ENCODE results near the gene PIK3C2B.

PIK3C2B gene

DNA sequence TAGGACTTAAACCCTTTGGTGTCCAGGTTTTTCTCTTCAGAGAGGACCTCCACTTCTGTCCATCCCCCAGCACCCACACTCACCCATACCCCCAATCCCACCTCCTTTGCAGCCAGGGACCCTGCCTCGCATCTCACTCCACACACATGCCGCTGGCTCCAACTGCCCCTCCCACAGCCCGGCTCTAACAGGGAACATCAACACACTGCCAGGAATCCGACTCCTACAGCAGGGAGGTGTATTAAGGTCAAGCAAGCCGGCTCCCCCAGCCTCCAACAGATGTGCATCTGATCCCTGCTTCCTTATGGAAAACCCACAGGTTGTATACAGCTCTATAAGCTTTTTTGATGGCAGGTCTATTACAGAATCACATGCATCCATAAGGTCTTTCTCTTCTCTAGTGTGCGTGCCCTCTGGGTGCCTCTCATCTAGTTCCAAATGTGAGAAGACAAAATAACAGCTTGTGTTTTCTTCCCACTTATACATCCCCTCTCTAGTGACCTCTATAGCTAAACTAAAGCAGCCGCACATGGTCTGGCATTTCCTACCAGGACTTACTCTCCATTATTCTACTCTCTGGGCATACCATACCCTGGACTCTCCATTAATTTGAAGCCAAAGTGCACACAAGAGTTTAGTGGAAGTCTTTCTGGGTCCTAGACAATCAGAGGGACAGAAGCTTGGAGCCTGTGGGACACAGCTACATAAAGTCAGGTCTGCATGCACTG, 16.3 kb downstream of the PIK3C2B start:
- peaks cover 25% of the 10 kb centered on the region for H4K20me1 ChIP-seq (ENCODE audit: insufficient read depth, low read length, poor library complexity, severe bottlenecking)
- peak overlapping the region; percentile 46 for H3K9ac ChIP-seq (ENCODE audit: low read depth, low read length, poor library complexity, severe bottlenecking)
- H3K9me2 ChIP-seq (replicated peaks; ENCODE audit: low read depth, low read length) = no peaks in the 10 kb centered on the region
- TF ChIP-seq, protein P1, sequence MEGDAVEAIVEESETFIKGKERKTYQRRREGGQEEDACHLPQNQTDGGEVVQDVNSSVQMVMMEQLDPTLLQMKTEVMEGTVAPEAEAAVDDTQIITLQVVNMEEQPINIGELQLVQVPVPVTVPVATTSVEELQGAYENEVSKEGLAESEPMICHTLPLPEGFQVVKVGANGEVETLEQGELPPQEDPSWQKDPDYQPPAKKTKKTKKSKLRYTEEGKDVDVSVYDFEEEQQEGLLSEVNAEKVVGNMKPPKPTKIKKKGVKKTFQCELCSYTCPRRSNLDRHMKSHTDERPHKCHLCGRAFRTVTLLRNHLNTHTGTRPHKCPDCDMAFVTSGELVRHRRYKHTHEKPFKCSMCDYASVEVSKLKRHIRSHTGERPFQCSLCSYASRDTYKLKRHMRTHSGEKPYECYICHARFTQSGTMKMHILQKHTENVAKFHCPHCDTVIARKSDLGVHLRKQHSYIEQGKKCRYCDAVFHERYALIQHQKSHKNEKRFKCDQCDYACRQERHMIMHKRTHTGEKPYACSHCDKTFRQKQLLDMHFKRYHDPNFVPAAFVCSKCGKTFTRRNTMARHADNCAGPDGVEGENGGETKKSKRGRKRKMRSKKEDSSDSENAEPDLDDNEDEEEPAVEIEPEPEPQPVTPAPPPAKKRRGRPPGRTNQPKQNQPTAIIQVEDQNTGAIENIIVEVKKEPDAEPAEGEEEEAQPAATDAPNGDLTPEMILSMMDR (conservative IDR thresholded peaks at IDR 0.05; ENCODE audit: low read length) = peak; percentile 56
- TF ChIP-seq EZH2phosphoT487 (IDR thresholded peaks at IDR 0.05; ENCODE audit: borderline replicate concordance) = no peak
- peaks cover 95% of the 10 kb centered on the region for H3K79me2 ChIP-seq (ENCODE audit: insufficient read depth, low read length)
- peaks cover 67% of the 10 kb centered on the region for H3K4me1 ChIP-seq (ENCODE audit: insufficient read depth, low read length, poor library complexity, severe bottlenecking)
- H3K4me3 ChIP-seq (ENCODE audit: low read length, poor library complexity, severe bottlenecking) = no peak overlapping the region
- H3K4me2 ChIP-seq (ENCODE audit: low read depth, low read length, poor library complexity, severe bottlenecking) = peak overlapping the region; percentile 18
- H3F3A ChIP-seq (ENCODE audit: low read depth) = no peaks in the 10 kb centered on the region
- no peak overlapping the region for H2AFZ ChIP-seq (ENCODE audit: low read length)
- no peaks in the 10 kb centered on the region for H3K27me3 ChIP-seq (ENCODE audit: insufficient read depth, low read length, poor library complexity, severe bottlenecking)
- no peaks in the 10 kb centered on the region for H3K36me3 ChIP-seq (ENCODE audit: insufficient read depth, low read length)
- H3K9me3 ChIP-seq (ENCODE audit: insufficient read depth, low read depth, low read length) = no peaks in the 10 kb centered on the region

DNA sequence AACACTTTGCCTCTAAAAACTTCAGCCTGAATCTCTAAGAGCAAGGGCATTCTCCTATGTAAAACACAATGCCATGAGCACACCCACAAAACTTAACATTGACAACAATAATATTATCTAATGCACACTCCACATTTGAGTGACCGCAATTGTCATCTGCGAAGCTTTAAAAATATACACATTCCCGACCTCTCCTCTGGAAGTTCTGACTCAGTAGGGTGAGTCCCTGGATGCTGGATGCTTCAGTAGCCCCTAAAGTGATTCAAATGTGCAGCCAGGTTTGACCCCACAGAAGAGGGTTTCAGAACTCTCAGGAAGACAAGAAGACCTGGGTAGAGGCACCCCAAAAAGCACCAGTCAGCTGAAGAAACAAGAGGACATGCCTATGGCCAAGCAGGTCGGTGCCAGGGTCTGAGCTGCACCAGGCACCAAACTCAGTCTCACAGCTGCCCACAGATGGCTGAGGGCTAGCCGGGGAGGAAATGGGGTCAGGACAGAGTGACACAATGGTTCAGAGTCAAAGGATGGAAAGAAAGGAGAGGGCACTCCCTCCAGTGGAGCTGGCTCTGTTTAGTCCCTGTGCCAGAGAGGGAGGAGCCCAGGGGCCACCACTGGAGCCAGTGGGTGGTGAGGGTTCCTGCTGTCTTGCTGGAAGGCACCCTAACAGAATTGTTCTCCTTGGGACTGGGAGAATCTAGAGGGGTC, 17.4 kb downstream of the PIK3C2B start:
- no peaks in the 10 kb centered on the region for H3K9me2 ChIP-seq (replicated peaks; ENCODE audit: low read depth, low read length)
- H3K4me1 ChIP-seq (ENCODE audit: insufficient read depth, low read length, poor library complexity, severe bottlenecking) = peaks cover 67% of the 10 kb centered on the region
- no peak overlapping the region for H3K4me3 ChIP-seq (ENCODE audit: low read length, poor library complexity, severe bottlenecking)
- H3K9ac ChIP-seq (ENCODE audit: low read depth, low read length, poor library complexity, severe bottlenecking) = peak overlapping the region; percentile 46
- no peaks in the 10 kb centered on the region for H3K27me3 ChIP-seq (ENCODE audit: insufficient read depth, low read length, poor library complexity, severe bottlenecking)
- H2AFZ ChIP-seq (ENCODE audit: low read length) = no peak overlapping the region
- no peaks in the 10 kb centered on the region for H3K9me3 ChIP-seq (ENCODE audit: insufficient read depth, low read depth, low read length)
- no peaks in the 10 kb centered on the region for H3K36me3 ChIP-seq (ENCODE audit: insufficient read depth, low read length)
- H3F3A ChIP-seq (ENCODE audit: low read depth) = no peaks in the 10 kb centered on the region
- TF ChIP-seq EZH2phosphoT487 (IDR thresholded peaks at IDR 0.05; ENCODE audit: borderline replicate concordance) = no peak
- TF ChIP-seq, protein P1 (conservative IDR thresholded peaks at IDR 0.05; ENCODE audit: low read length) = no peak
- peak overlapping the region; percentile 18 for H3K4me2 ChIP-seq (ENCODE audit: low read depth, low read length, poor library complexity, severe bottlenecking)
- H3K79me2 ChIP-seq (ENCODE audit: insufficient read depth, low read length) = peaks cover 92% of the 10 kb centered on the region
- H4K20me1 ChIP-seq (ENCODE audit: insufficient read depth, low read length, poor library complexity, severe bottlenecking) = peaks cover 25% of the 10 kb centered on the region

DNA sequence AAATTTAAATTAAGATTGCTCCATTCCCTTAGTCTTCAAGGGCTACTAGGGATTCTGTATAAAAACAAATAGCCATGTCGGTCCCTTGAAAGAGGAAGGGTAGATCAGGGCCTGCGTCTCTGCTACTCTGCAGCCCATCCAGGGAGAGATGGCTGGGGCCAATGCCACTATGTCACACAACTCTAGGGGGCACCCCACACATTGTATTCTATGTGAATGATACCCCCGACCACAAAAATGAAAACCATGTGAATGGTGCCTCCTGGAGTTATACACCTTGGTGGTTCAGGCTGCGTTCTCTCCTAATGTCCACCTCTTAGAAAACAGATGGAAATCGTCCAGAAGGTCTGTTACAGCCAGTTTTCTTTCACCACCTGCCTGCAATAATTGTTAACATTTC, 18.0 kb downstream of the PIK3C2B start:
- Histone ChIP-seq H2AFZ (ENCODE audit: low read length) (no peak overlapping the region), H3K36me3 (ENCODE audit: insufficient read depth, low read length) (no peaks in the 10 kb centered on the region), H3K9ac (ENCODE audit: low read depth, low read length, poor library complexity, severe bottlenecking) (no peak overlapping the region), H3K4me1 (ENCODE audit: insufficient read depth, low read length, poor library complexity, severe bottlenecking) (peaks cover 60% of the 10 kb centered on the region), H4K20me1 (ENCODE audit: insufficient read depth, low read length, poor library complexity, severe bottlenecking) (peaks cover 23% of the 10 kb centered on the region), H3K4me3 (ENCODE audit: low read length, poor library complexity, severe bottlenecking) (no peak overlapping the region), H3K27me3 (ENCODE audit: insufficient read depth, low read length, poor library complexity, severe bottlenecking) (no peaks in the 10 kb centered on the region), H3F3A (ENCODE audit: low read depth) (no peaks in the 10 kb centered on the region), H3K9me3 (ENCODE audit: insufficient read depth, low read depth, low read length) (no peaks in the 10 kb centered on the region), H3K4me2 (ENCODE audit: low read depth, low read length, poor library complexity, severe bottlenecking) (peak overlapping the region; percentile 18), H3K79me2 (ENCODE audit: insufficient read depth, low read length) (peaks cover 86% of the 10 kb centered on the region), H3K9me2 (replicated peaks; ENCODE audit: low read depth, low read length) (no peaks in the 10 kb centered on the region)
- TF ChIP-seq, protein P1 (conservative IDR thresholded peaks at IDR 0.05; ENCODE audit: low read length) = peak; percentile 57
- no peak for TF ChIP-seq EZH2phosphoT487 (IDR thresholded peaks at IDR 0.05; ENCODE audit: borderline replicate concordance)
